WTC11 (cell line): ENCODE results near the gene TTC4. TPM values are rescaled to one million over a fixed set of nuclear protein-coding genes. Genes with fewer than 3 reads are reported as not detected.

Experiments used
- ATAC-seq: fragments of 200-7000 bp; cut with Tn5 transposase; 2 replicates; pipeline ENCODE4 v1.10.0; 2021; ENCODE audit warnings: mild to moderate bottlenecking, moderate library complexity
- CTCF ChIA-PET: fragments of 300-600 bp; sonication (Branson Sonifier 250); formaldehyde crosslinking; loops from one replicate; lab custom pipeline; 2021; ENCODE audit warnings: antibody characterized with exemption; lab: Charles Lee
- POLR2A ChIA-PET: fragments of 350-600 bp; sonication (Branson Sonifier 250); formaldehyde crosslinking; loops from one replicate; lab custom pipeline; 2021; ENCODE audit warnings: antibody characterized with exemption; lab: Charles Lee
- DNase-seq: peaks from one replicate; pipeline ENCODE4 v3.0.0; 2021; ENCODE audit warnings: low spot score
- H3K27ac Mint-ChIP-seq: 2 replicates; pipeline ENCODE4 v1.8.0; 2021; ENCODE audit warnings: mixed read lengths
- H3K27me3 Mint-ChIP-seq: 2 replicates; pipeline ENCODE4 v1.8.0; 2021; ENCODE audit warnings: low read depth, mild to moderate bottlenecking, moderate library complexity, mixed read lengths
- H3K36me3 Mint-ChIP-seq: 2 replicates; pipeline ENCODE4 v1.8.0; 2021; ENCODE audit warnings: mixed read lengths
- H3K4me1 Mint-ChIP-seq: 2 replicates; pipeline ENCODE4 v1.8.0; 2022; ENCODE audit warnings: mixed read lengths
- H3K4me3 Mint-ChIP-seq: 2 replicates; pipeline ENCODE4 v1.8.0; 2021; ENCODE audit warnings: mild to moderate bottlenecking, moderate library complexity, mixed read lengths
- H3K9me3 Mint-ChIP-seq: 2 replicates; pipeline ENCODE4 v1.8.0; 2021; ENCODE audit warnings: mixed read lengths
- ATF1 ChIP-seq: sonication (generic); formaldehyde crosslinking; IDR thresholded peaks from 2 replicates; pipeline ENCODE4 v1.8.1; 2023; ENCODE audit warnings: mild to moderate bottlenecking, moderate library complexity, missing genetic modification reagents
- ATF2 ChIP-seq: sonication (generic); formaldehyde crosslinking; IDR thresholded peaks from 2 replicates; pipeline ENCODE4 v1.8.1; 2022; ENCODE audit warnings: low read depth, missing genetic modification reagents, borderline replicate concordance
- CREM ChIP-seq: sonication (generic); formaldehyde crosslinking; IDR thresholded peaks from 2 replicates; pipeline ENCODE4 v1.8.1; 2022; ENCODE audit warnings: mild to moderate bottlenecking, missing genetic modification reagents, moderate library complexity
- E2F4 ChIP-seq: sonication (generic); formaldehyde crosslinking; IDR thresholded peaks from 2 replicates; pipeline ENCODE4 v1.8.1; 2022; ENCODE audit warnings: low read depth, mild to moderate bottlenecking, moderate library complexity, missing genetic modification reagents, borderline replicate concordance
- EMX1 ChIP-seq: fragments of 250-450 bp; sonication (Bioruptor Pico); IDR thresholded peaks from 2 replicates; pipeline ENCODE4 v1.8.0; 2021; ENCODE audit warnings: mild to moderate bottlenecking
- FOXP1 ChIP-seq: sonication (generic); formaldehyde crosslinking; IDR thresholded peaks from 2 replicates; pipeline ENCODE4 v1.8.0; 2022; ENCODE audit warnings: missing genetic modification reagents, mild to moderate bottlenecking, moderate library complexity, borderline replicate concordance
- IRF2 ChIP-seq: sonication (generic); formaldehyde crosslinking; IDR thresholded peaks from 2 replicates; pipeline ENCODE4 v1.8.0; 2022; ENCODE audit warnings: low read depth, missing genetic modification reagents, borderline replicate concordance
- MYBL2 ChIP-seq: sonication (generic); formaldehyde crosslinking; IDR thresholded peaks from 2 replicates; pipeline ENCODE4 v1.8.1; 2023; ENCODE audit warnings: mild to moderate bottlenecking, moderate library complexity, missing genetic modification reagents
- NR2C2 ChIP-seq: sonication (generic); formaldehyde crosslinking; IDR thresholded peaks from 2 replicates; pipeline ENCODE4 v1.8.0; 2022; ENCODE audit warnings: mild to moderate bottlenecking, missing genetic modification reagents
- NR3C1 ChIP-seq: sonication (generic); formaldehyde crosslinking; conservative IDR thresholded peaks from 2 replicates; pipeline ENCODE4 v1.8.1; 2023; ENCODE audit warnings: low read depth, mild to moderate bottlenecking, missing genetic modification reagents
- PRDM15 ChIP-seq: sonication (generic); formaldehyde crosslinking; IDR thresholded peaks from 2 replicates; pipeline ENCODE4 v1.8.0; 2022; ENCODE audit warnings: missing genetic modification reagents
- SMAD4 ChIP-seq: sonication (generic); formaldehyde crosslinking; IDR thresholded peaks from 2 replicates; pipeline ENCODE4 v1.8.0; 2022; ENCODE audit warnings: mild to moderate bottlenecking, missing genetic modification reagents
- SP1 ChIP-seq: sonication (generic); formaldehyde crosslinking; conservative IDR thresholded peaks from 2 replicates; pipeline ENCODE4 v1.8.1; 2022; ENCODE audit warnings: missing genetic modification reagents
- TEAD1 ChIP-seq: sonication (generic); formaldehyde crosslinking; IDR thresholded peaks from 2 replicates; pipeline ENCODE4 v1.8.0; 2022; ENCODE audit warnings: mild to moderate bottlenecking, missing genetic modification reagents
- USF1 ChIP-seq: sonication (generic); formaldehyde crosslinking; IDR thresholded peaks from 2 replicates; pipeline ENCODE4 v1.8.0; 2022; ENCODE audit warnings: mild to moderate bottlenecking, missing genetic modification reagents
- ZMAT4 ChIP-seq: fragments of 250-450 bp; sonication (Bioruptor Pico); IDR thresholded peaks from 2 replicates; pipeline ENCODE4 v1.9.0; 2021; ENCODE audit warnings: mild to moderate bottlenecking
- ZNF138 ChIP-seq: sonication (generic); formaldehyde crosslinking; conservative IDR thresholded peaks from 2 replicates; pipeline ENCODE4 v1.8.1; 2022; ENCODE audit warnings: mild to moderate bottlenecking, moderate library complexity, missing genetic modification reagents
- ZNF219 ChIP-seq: sonication (generic); formaldehyde crosslinking; IDR thresholded peaks from 2 replicates; pipeline ENCODE4 v1.8.0; 2023; ENCODE audit warnings: missing genetic modification reagents, mild to moderate bottlenecking, borderline replicate concordance
- ZNF396 ChIP-seq: fragments of 250-450 bp; sonication (Bioruptor Pico); IDR thresholded peaks from 2 replicates; pipeline ENCODE4 v1.8.0; 2021; ENCODE audit warnings: mild to moderate bottlenecking, moderate library complexity, borderline replicate concordance
- ZNF532 ChIP-seq: fragments of 250-450 bp; sonication (Bioruptor Pico); IDR thresholded peaks from 2 replicates; pipeline ENCODE4 v1.9.0; 2021; ENCODE audit warnings: mild to moderate bottlenecking, borderline replicate concordance
- ZNF671 ChIP-seq: fragments of 250-450 bp; sonication (Bioruptor Pico); IDR thresholded peaks from 2 replicates; pipeline ENCODE4 v1.8.0; 2021; ENCODE audit warnings: mild to moderate bottlenecking
- total RNA-seq: library from RNA; stranded (reverse); gene quantifications from 3 replicates; pipeline ENCODE4 v1.2.3, GENCODE V29; 2021

The TTC4 gene
- total RNA-seq, 1 experiment from 2014 or later, result 18.8 TPM

DNA sequence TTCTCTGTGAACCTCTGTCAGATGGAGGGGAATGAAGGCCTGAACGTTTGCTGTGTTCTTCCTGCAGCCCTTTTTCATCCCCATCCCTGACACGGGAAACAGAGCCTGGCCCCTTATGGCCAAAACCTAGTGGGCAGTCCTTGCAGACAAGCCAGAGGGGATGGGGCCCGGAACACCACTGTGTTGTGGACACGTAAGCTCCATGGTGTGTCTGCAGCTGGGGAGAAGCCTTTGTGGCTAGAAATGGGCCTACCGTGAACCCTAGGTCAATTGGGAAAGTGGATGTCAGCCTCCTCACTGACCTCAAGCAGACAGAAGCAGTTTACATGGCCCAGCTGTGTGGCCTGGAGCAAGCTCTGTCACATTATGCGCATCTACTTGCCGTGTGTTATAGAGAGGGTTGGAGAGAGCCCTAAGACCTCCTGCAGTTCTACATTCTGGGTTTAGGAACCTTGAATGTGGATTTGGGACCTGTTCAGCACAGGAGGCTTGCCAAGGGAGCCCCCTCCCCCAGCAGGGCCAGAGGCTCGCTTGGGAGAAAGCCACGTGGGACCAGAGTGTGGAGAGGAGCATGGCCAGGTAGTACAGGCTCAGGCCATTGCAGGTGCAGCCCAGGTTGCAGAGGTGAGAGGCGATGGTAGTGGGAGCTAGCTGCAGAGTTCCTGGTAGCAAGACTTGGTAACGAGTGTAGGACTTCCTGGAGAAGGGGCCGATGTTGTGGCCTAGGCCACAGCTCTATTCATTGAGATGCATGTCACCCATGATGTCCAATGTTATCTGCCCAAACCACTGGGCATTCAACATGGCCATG, 28.0 kb downstream of the TTC4 start (continued):
- no peak for TF ChIP-seq ZNF532 (CRISPR knock-in tag)
- TF ChIP-seq E2F4 (CRISPR knock-in tag), result no peak
- TF ChIP-seq ATF2 (CRISPR knock-in tag), result no peak
- no peak for TF ChIP-seq TEAD1 (CRISPR knock-in tag)
- no peak for TF ChIP-seq SMAD4 (CRISPR knock-in tag)
- TF ChIP-seq, all 79 proteins: peak for 0

DNA sequence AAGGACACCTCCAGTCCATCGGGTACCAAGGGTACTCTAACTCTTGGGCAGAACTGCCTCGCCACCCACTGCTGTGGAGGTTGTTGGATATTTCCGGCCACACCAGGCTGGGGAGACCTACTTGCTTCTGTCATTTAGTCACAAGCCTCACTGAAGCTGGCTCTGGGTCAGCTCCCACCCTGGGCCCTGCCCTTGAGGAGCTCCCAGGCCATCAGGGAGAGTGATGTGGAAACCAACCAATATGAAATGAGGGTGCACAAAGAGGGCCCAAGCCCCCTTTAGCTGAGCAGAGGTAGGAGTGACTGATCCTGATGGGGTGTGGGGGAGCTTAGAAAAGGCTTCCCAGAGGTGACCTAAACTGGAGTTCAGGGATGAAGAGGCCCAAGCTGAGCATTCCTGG, 29.0 kb downstream of the TTC4 start:
- DNase-seq (no peak), ATAC-seq (no peak)
- Mint-ChIP-seq H3K4me3 (no peak overlapping the region), H3K4me1 (no peaks in the 10 kb centered on the region), H3K36me3 (peaks cover 21% of the 10 kb centered on the region), H3K27ac (no peak overlapping the region), H3K27me3 (no peaks in the 10 kb centered on the region; the same call in 1 of the 2 replicates), H3K9me3 (peaks cover 6% of the 10 kb centered on the region)
- ChIA-PET POLR2A (no interaction called here), CTCF (no interaction called here)
- no peak for TF ChIP-seq SMAD4 (CRISPR knock-in tag)
- TF ChIP-seq NR2C2 (CRISPR knock-in tag), result no peak
- TF ChIP-seq MYBL2 (CRISPR knock-in tag), result no peak
- TF ChIP-seq ZMAT4 (CRISPR knock-in tag), result no peak
- TF ChIP-seq SP1 (CRISPR knock-in tag), result no peak

- Mint-ChIP-seq H3K9me3 (peaks cover 6% of the 10 kb centered on the region), H3K36me3 (peaks cover 15% of the 10 kb centered on the region), H3K4me3 (no peak overlapping the region), H3K27me3 (no peaks in the 10 kb centered on the region; the same call in 1 of the 2 replicates), H3K4me1 (no peaks in the 10 kb centered on the region), H3K27ac (no peak overlapping the region)
- no peak for DNase-seq
- TF ChIP-seq SP1 (CRISPR knock-in tag) (no peak), ZNF396 (no peak), IRF2 (CRISPR knock-in tag) (no peak), ATF1 (CRISPR knock-in tag) (no peak), USF1 (no peak), ZNF138 (CRISPR knock-in tag) (no peak), CREM (CRISPR knock-in tag) (no peak), PRDM15 (CRISPR knock-in tag) (no peak), MYBL2 (CRISPR knock-in tag) (no peak), ZNF671 (CRISPR knock-in tag) (no peak), ZNF219 (no peak), EMX1 (CRISPR knock-in tag) (no peak), NR3C1 (CRISPR knock-in tag) (no peak), FOXP1 (CRISPR knock-in tag) (no peak)
- ChIA-PET POLR2A (interaction anchor here (0.6 kb wide), 1 partner anchor 676 kb away, joined by 3 read pairs; no protein-coding TSS in a partner anchor), CTCF (no interaction called here)
- ATAC-seq, result no peak
Measured at GRCh38 chr1:54745274-54745673, 29.6 kb downstream of the TTC4 start.
